Measurements from ENCODE around the gene GRIK4.
A peak's percentile ranks its signal among the peaks of the same experiment; 100 is the strongest.
"Not testable (repeated sequence)": the region's sequence is repeated elsewhere in the genome, so short reads cannot be mapped to it uniquely, and the experiment has no call there.

Gene GRIK4

GRCh38 chr11:120608760-120609211 lies 97.2 kb downstream of the GRIK4 start:
- DNase-seq = no peak

- no peak for DNase-seq
Measured at GRCh38 chr11:120610111-120610510, 98.6 kb downstream of the GRIK4 start.

GRCh38 chr11:120611581-120611980 lies 100.0 kb downstream of the GRIK4 start:
- no peak for DNase-seq

GRCh38 chr11:120612513-120613263 lies 101.1 kb downstream of the GRIK4 start:
- peak; percentile 42 for DNase-seq

GRCh38 chr11:120613264-120614226 lies 102.0 kb downstream of the GRIK4 start:
- DNase-seq = peak; percentile 7

GRCh38 chr11:120615391-120615790 lies 103.8 kb downstream of the GRIK4 start:
- no peak for DNase-seq

GRCh38 chr11:120618399-120618798 lies 106.9 kb downstream of the GRIK4 start:
- no peak for DNase-seq

GRCh38 chr11:120622189-120622875 lies 110.8 kb downstream of the GRIK4 start:
- peak; percentile 27 for DNase-seq

- not testable (repeated sequence) for DNase-seq
Measured at GRCh38 chr11:120624992-120625391, 113.4 kb downstream of the GRIK4 start.

- DNase-seq = no peak
Measured at GRCh38 chr11:120625565-120625964, 114.0 kb downstream of the GRIK4 start.

GRCh38 chr11:120626791-120627190 lies 115.2 kb downstream of the GRIK4 start:
- no peak for DNase-seq

- DNase-seq = no peak
Measured at GRCh38 chr11:120627327-120628163, 116.0 kb downstream of the GRIK4 start.

- no peak for DNase-seq
Measured at GRCh38 chr11:120629407-120630080, 118.0 kb downstream of the GRIK4 start.

GRCh38 chr11:120630122-120630521 lies 118.6 kb downstream of the GRIK4 start:
- no peak for DNase-seq

- no peak for DNase-seq
Measured at GRCh38 chr11:120632579-120632978, 121.0 kb downstream of the GRIK4 start.

GRCh38 chr11:120633616-120634393 lies 122.3 kb downstream of the GRIK4 start:
- no peak for DNase-seq

GRCh38 chr11:120634706-120635105 lies 123.2 kb downstream of the GRIK4 start:
- no peak for DNase-seq

GRCh38 chr11:120635136-120635810 lies 123.7 kb downstream of the GRIK4 start:
- DNase-seq = no peak

- DNase-seq = no peak
Measured at GRCh38 chr11:120637131-120637530, 125.6 kb downstream of the GRIK4 start.
